Measurements from ENCODE around the gene P3H2.

DNA sequence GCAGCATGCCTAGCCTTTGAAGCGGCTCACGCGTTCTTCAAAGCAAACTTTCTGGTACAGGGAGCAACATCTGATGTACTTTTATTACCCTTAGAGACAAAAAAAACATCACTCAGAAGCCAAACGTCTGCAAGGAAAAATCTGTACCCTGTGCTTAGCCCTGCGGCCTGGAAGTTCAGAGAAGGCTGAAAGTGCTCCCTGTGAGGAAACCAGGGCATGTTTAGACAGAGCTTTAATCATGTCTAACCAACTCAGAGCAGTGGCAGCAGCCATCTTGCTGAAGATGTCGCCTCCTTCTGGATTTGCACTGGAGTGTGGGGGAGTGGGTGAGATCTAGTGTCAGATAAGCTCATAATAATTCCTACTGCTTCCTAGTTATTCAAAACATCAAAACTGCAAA, 170.4 kb downstream of the P3H2 start:
- TF ChIP-seq ZNF274 (IDR thresholded peaks at IDR 0.05; ENCODE audit: low read depth, low read length), result no peak
- TF ChIP-seq SUZ12 (IDR thresholded peaks at IDR 0.05; ENCODE audit: extremely low read depth, insufficient read depth, insufficient read length), result no peak
